Neural progenitor cell (in vitro differentiated cells): ENCODE measurements around the gene TSPAN18.

Experiments
- CTCF ChIP-seq: fragments of 200-600 bp; sonication (generic); IDR thresholded peaks from 2 replicates; pipeline ENCODE4 v1.5.1; 2017; ENCODE audit warnings: antibody characterized with exemption, mild to moderate bottlenecking
- EZH2 ChIP-seq: fragments of 200-600 bp; sonication (generic); IDR thresholded peaks from 2 replicates; pipeline ENCODE4 v1.6.1; 2017; ENCODE audit warnings: antibody characterized with exemption, mild to moderate bottlenecking, moderate library complexity
- EZH2phosphoT487 ChIP-seq: fragments of 200-600 bp; sonication (generic); IDR thresholded peaks from 2 replicates; pipeline ENCODE4 v1.6.1; 2017; ENCODE audit warnings: antibody characterized with exemption

GRCh38 chr11:44809283-44809682 is 82.5 kb downstream of the TSPAN18 start:
- TF ChIP-seq CTCF (no peak), EZH2phosphoT487 (no peak), EZH2 (no peak)
